Stimulated activated CD8-positive, alpha-beta memory T cell treated with anti-CD3 and anti-CD28 coated beads, Interleukin-7, amount 100 ng/mL, for 48 hours (primary cell): Measurements from ENCODE around the gene EML4.

Experiments
- DNase-seq, 2 donors: peaks; one replicate each; pipeline ENCODE4 v3.0.0-alpha.2; 2020; ENCODE audit warnings: low read depth in 1 of 2; ENCODE audit errors: extremely low read depth in 1 of 2

Gene EML4

DNA sequence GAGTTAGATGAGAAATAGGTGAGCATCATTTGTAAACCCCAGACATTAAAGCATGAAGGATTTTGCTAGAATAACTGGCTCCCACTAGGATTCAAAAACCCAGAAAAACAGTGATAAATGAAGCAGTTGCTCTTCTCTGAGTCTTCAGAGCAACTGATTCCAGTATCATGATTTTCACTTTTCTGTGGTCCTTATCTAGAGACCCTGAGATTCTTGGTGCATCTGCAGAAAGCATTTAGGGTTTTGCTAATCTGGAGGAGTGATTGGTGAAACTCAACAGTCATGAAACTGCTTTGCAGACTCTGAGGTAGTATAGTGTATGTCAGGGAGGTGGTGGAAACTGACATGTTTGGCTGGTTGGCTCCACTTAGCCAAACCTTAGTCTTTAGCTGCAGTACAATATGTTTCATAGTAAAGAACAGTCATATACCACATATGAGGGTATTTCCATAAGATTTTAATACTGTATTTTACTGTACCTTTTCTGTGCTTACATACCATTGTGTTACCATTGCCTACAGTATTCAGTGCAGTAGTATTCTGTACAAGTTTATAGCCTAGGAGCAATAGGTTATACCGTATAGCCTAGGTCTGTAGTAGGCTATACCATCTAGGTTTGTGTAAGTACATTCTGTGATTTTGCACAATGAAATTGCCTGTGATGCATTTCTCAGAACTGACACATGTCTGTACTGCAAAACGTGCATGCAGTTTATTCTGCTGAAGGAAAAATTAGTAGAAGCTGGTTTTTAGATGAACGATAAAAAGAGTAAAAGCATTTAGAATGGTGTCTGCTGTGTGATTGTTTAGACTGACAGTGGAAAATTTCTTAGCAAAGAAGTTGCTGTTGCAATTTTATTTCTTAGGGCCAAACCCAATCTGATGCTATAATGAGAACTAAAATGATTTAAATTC lies 23.8 kb downstream of the EML4 start:
- DNase-seq: no peak

DNA sequence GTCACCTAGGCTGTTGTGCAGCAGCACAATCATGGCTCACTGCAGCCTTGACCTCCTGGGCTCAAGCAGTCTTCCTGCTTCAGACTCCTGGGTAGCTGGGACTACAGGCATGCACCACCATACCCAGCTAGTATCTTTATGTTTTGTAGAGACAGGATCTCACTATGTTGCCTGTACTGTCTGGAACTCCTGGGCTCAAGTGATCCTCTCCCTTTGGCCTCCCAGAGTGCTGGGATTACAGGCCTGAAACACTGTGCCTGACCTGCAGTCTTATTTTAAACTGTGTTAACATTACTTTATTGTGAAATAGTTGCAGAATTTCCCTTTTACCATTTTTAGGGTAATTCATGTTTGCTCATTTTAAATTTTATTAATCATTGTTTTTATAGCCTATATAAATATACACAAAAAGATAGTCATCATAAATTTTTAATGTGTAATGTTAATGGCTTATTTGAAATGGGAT lies 24.6 kb downstream of the EML4 start:
- no peak for DNase-seq

DNA sequence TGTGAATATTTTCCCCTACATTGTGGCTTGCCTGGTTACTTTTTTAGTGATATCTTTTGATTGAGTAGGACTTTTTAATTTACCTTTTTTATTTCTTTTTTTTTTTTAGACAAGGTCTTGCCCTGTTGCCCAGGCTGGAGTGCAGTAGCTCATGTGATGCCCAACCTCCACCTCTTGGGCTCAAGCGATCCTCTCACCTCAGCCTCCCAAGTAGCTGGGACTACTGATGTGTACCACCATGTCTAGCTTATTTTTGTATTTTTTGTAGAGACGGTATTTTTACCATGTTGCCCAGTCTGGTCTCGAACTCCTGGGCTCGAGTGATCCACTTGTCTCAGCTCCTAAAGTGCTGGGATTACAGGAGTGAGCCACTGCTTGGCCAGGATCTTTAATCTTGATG lies 25.3 kb downstream of the EML4 start:
- DNase-seq: no peak

DNA sequence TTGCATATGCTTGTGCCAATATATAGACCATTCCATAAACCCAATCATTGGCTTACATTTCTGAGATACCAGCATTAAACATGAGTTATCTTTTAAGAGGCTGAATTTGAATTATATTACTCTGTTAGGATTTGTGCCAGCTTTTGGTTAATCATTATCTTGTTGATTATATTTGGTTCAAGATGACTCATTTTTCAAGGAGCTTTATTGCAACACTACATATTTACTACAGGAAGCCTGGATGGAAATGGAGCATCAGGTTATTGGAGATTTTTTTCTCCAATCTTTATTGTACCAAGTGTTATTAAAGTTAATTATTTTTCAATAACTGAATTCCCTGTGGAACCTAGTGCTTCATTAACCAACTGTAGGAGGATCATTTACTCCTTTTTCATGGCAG lies 26.4 kb downstream of the EML4 start:
- DNase-seq: no peak

DNA sequence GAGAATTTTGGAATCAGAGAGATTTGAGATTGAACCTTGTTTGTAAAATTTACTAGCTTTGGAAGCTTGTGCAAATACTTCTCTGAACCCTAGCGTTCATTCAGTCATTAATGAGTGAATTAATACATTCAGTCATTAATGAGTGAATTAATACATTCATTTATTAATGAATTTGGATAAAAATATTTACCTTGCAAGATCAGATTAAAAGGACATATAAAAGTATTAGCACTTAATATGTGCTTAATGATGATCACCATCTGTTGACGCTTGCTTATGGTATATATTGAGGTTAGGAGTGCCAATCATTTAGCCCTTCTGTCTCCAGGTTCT lies 26.9 kb downstream of the EML4 start:
- DNase-seq: no peak

DNA sequence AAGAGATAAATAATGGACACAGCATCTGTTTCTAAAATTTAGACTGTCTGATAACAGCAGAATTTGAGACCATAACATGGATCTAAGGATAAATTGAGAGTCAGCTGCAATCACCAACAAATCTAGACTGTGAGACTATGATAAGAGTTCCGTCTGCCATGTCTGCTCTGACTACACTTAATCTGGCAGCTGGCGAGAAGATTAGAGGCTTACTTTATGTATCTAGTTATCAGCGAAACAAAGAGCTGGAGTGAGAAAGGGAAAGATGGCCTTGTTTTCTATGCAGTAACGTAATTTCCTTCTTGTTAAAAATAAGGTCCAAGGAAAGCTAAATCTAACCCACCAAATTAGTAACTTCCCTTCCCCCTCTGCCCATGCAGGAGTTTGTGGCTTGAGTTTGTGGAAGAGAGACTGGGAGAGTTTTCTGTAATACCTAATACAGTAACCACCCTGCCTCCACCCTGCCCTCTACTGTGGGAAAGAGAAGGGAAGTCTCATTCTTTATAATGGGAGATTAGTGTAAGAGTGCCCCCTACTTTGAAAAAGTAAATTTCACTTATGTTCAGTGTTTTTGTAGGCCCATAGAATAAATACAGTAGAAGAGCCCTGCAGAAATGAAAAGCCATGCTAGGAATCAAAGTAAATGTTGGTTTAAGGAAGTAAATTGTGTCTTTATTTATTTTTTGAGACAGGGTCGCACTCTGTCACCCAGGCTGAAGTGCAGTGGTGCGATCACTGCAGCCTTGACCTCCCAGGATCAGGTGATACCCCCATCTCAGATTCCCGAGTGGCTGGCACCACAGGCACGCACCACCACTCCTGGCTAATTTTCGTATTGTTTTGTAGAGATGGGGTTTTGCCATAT lies 27.5 kb downstream of the EML4 start:
- DNase-seq: no peak

DNA sequence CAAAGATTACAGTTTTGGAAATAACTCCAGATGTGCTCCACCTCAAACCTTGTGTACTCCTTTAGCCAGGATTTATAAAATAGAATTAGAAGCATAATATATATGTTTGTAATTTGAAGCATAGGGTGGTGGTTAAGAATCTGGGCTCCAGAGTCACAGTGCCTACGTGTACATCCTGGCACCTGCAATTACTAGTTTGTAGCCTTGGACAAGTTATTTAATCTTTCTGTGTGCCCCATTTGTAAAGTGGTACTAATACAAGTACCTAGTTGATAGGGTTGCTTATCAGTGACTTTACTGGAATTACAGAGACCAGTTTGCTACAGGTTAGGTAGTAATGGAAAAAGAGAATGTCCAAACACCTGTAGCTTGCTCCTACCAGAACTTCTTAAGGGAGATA lies 28.6 kb downstream of the EML4 start:
- no peak for DNase-seq

DNA sequence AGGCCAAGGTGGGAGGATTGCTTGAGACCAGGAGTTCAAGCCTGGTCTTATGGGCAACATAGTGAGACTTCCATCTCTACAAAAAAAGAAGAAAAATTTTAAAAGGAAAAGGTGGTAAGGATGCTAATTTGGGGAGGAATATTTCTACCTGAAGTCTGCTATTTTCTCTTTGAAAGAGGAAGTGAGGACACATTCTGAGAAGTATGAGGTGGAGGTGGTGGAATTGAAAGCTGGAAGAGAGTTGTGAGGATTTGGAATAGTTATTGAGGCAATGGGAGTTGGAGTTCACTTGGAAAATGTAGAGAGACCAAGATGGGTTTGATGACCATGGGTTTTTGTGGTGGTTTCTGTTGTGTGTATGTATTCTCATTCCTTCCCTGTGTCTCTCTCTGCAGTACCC lies 29.3 kb downstream of the EML4 start:
- DNase-seq: no peak

DNA sequence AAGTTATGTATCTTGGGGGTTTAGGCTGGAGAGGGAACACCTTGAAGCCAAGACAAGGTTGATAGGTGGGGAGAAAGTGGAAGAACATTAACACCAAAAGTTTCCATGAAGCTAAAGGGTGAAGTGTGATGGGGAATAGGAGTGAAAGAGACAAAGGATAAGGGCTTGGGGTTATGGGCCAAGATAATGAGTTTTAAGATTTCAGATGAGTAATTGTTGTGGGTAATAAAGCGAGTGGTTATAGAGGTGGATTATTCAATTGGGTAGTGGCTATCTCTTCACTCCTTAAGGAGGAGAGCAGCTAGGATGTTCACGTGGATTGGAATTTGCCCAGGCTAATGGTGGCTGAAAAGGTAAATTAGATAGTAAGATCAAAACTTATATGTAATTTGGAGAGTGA lies 29.8 kb downstream of the EML4 start:
- DNase-seq: no peak

DNA sequence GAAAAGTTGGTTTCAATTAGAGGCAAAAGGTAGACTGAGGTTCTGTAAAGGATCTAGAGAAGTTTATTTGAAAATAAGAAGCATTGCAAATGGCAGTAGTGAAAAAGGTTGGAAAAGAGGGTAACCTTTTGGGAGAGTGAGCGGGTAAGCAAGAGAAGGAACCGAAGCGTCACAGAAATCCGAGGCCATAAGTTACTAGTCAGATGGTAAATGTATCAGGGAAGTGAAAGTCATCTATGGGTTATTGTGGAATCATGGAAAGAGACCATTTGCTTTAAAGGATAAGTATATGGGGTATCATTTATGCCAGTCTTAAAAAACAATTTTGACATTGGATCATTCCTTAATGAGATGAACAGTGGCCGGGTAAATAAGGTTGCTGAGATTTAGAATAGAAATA lies 30.5 kb downstream of the EML4 start:
- no peak for DNase-seq

DNA sequence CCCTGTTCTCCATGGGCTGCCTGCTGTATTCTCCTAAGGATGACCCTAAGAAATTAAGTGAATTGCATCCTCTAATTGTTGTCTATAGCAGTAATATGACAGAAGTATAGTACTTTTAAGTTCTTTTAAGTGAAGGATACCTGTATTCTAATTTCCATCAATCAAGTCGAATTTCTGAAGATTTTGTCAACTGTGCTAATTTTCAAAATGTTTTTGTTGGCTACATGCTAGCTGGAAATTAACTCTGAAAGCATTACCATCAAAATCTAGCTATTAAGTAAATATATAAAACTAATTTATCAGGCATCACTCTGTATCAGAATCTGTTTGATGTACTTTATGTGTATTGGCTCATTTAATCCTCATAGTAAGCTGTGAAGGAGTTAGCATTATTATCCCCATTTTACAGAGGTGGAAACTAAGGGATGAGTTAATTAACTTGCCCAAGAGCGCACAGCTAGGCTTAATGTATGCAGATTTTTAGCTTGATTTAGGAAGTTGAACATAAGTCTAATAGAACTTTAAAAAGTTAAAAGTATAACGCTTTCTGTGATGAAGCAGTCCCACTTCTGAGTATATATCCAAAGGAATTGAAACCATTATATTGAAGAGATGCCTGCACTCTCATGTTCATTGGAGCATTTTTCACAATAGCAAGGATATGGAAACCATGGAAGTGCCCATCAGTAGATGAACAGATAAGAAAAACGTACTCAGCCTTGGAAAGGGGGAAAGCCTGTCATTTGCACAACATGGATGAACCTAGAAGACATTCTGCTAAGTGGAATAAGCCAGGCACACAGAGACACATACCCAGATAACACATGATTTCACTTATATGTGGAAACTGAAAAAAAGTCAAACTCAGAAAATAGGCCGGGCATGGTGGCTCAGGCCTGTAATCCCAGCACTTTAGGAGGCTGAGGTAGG lies 32.0 kb downstream of the EML4 start:
- DNase-seq: no peak

DNA sequence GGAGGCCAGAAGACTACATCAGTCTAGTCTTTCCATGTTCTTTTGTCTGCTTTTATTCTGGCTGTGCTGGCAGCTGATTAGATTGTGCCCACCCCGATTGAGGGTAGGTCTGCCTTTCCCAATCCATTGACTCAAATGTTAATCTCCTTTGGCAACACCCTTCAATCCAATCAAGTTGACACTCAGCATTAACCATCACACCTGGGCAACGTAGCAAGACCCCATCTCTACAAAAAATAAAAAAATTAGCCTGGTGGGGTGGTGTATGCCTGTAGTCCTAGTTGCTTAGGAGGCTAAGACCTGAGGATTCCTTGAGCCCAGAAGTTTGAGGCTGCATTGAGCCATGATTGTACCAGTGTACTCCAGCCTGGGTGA lies 33.5 kb downstream of the EML4 start:
- DNase-seq: no peak

DNA sequence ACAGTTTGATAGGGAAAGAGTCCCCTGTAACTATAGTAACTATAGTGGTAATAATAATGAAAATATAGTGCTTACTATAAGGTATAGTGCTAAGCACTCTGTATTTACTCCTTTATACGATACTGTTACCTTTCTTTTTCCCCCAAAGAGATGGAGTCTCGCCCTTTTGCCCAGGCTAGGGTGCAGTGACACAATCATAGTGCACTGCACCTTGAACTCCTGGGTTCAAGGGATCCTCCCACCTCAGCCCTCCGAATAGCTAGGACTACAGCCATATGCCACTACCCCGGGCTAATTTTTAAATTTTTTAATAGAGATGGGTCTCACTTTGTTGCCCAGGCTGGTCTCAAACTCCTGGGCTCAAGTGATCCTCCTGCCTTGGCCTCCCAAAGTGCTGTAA lies 34.6 kb downstream of the EML4 start:
- DNase-seq: no peak

DNA sequence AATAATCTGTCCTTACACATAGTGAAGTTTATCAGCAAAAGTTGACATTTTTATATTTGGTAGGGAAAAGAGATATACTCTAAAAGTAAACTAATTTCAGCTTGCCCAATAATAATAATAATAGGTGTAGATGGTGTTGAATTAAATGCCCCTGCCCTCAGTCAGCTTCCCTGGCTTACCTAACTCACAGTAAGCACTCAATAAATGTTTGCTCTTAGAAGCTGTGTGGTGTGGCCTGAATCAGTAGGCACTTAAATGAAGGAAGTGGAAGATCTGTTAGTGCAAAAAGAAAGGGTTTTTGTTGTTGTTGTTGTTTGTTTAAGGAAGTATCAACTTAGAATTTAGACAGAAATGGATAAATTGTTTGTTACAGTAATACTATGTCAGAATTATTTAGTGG lies 36.2 kb downstream of the EML4 start:
- no peak for DNase-seq

DNA sequence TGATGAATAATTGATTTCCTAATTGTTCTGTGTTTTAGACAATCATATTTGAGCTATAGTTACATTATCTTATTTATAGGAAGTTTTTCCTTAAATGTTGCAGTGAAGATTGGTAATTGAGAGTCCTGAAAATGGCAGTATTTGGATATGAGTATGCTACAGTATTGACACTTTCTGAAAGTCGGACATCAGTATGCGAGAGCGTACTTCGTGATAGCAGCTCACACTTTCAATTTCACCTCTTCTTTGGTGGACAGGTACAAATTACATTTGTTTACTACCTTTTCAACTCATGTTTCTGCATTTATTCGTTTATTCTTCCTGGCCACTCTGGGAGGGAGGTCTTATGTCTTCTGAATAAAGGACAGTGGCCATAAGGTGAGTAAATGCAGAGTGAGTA lies 38.7 kb downstream of the EML4 start:
- DNase-seq: no peak

DNA sequence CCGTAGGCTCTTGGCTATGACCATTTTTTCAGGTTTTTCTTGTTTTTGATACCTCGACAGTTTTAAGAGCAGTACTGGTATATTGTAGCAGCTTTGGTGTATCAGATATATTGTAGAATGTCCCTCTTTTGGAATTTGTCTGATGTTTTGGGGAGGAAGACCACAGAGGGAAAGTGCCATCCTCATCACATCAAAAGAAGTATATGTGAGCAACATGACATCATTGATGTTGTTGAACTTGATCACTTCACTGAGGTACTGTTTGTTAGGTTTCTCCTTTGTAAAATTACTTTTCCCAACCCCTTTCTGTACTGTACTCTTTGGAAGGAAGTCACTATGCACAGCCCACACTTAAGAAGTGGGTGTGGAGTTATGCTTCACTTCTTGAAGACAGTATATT lies 41.0 kb downstream of the EML4 start:
- no peak for DNase-seq

DNA sequence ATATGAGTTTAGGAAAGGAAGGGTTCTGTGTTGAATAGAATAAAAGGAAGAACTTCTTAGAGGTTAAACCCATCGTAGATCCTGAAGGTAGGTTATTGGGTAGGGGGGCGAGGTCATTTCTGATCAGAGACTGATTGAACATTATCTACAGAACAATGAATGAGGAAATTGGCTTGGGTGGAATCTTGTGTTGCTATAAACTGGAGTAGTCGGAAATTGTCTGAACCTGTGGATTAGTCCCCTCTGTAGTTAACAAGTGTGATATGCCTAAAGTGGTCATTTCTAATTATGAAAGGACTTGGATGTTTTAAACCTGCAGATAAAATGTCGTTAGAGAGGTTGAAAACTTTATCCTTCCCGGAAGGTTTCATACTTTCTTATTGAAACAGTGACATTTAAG lies 42.1 kb downstream of the EML4 start:
- no peak for DNase-seq

DNA sequence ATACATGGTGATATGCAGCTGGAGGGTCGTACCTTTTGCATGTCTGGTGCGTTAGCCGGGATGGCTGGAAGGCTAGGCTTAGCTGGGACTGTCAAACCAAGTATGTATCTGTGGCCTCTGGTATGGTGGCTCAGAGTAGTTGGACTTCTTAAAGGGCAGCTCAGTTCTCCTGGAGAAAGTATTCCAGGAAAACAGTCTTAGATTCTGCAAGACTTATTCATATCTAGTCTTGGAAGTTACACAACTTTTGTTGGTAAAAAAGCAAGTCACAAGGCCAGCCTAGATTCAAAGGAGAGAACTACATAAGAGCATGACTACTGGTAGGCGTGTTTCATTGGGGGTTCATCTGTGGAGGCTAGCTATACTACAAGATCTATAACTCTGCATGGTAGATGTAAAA lies 45.5 kb downstream of the EML4 start:
- DNase-seq: no peak

DNA sequence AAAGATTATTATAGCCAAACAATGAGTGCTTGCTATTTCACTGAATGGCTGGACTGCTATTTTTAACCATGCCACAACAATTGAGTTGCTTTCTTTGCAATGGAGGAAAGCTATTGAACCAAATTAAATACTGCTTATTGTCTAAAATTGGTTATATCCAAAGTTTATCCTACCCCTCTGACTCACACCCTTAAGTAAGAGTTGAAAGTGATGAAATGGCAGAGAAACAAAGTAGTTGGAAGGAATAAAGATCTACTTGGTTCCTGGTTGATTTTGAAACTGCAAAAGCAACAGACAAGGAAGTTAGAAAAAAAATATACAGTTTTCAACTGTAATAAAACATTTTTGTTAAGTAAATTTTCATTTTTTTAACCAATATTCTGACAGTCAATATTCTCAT lies 47.5 kb downstream of the EML4 start:
- no peak for DNase-seq

DNA sequence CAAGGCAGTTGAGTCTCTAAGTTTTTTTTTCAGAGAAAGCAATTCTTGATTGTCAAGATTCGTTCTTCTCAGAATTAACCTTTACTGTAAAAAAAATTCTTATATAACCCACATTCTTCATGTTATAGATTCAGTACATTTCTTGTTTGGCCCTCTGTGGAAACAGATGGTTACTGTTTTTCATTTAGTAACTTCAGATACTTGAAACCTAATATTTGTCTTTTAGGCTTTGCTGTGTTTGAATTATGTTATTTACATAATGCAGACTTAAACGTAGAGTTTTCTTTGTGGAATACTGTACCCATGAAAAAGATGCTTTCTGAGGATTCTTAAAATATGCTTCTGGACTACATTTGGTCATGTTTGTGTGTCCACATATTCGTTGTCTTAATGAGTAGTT lies 48.2 kb downstream of the EML4 start:
- DNase-seq: no peak

DNA sequence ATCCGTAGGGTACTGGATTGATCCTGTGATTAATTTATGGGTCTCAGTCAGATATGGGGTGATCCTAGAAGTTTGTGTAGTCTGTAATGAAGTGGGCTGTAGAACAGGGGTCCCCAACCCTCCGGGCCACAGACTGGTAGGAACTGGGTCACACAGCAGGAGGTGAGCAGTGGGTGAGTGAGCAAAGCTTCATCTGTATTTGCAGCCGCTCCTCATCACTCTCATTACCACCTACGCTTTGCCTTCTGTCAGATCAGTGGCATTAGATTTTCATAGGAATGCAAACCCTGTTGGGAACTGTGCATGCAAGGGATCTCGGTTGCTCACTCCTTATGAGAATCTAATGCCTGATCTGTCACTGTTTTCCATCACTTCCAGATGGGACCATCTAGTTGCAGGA lies 48.8 kb downstream of the EML4 start:
- DNase-seq: no peak
